Endothelial cell of umbilical vein (primary cell): ENCODE measurements around the gene ABCA1. TPM values are rescaled to one million over a fixed set of nuclear protein-coding genes. Genes with fewer than 3 reads are reported as not detected.

Source experiments
- BruUV-seq: library from RNA; stranded (reverse); fragments of 400-500 nt; replicated peaks from 2 replicates; lab custom pipeline; 2021; lab: Mats Ljungman, UMichigan
- CTCF ChIA-PET: fragments of 300-600, 350-600 bp; sonication (Branson Sonifier 250); formaldehyde crosslinking; loops from one replicate; lab custom pipeline; 2021; ENCODE audit warnings: antibody characterized with exemption, inconsistent platforms; lab: Charles Lee
- POLR2A ChIA-PET: fragments of 300-600, 350-600 bp; sonication (Branson Sonifier 250); formaldehyde crosslinking; loops from one replicate; lab custom pipeline; 2021; ENCODE audit warnings: antibody characterized with exemption, inconsistent platforms; lab: Charles Lee
- DNase-seq: peaks from one replicate; pipeline ENCODE4 v3.0.0-alpha.2; 2011; ENCODE audit warnings: low read depth, low spot score
- FAIRE-seq: peaks from 2 replicates; lab custom pipeline; 2011; peaks lifted over from hg19 to GRCh38; lab: Jason Lieb, UNC
- H2AFZ ChIP-seq: 2 replicates; pipeline ENCODE4 v1.6.0; 2012; ENCODE audit warnings: low read depth, low read length, control low read depth, inconsistent platforms
- H3K27ac ChIP-seq: 2 replicates; pipeline ENCODE4 v1.5.1; 2011; ENCODE audit warnings: low read depth, mild to moderate bottlenecking, control low read depth, low read length, moderate library complexity; ENCODE audit not compliant: insufficient read depth
- H3K27me3 ChIP-seq, 2 experiments: 2 replicates each; pipeline versions ENCODE4 v1.6.0 to v1.6.1; 2011; ENCODE audit warnings: low read length in 2 of 2, mixed read lengths in 1 of 2; ENCODE audit not compliant: control insufficient read depth in 2 of 2, insufficient read depth in 2 of 2
- H3K36me3 ChIP-seq, 2 experiments: 2 replicates in 1 of 2; 3 replicates in 1 of 2; pipeline ENCODE4 v1.5.1; 2011; ENCODE audit warnings: low read length in 2 of 2, mild to moderate bottlenecking in 1 of 2, moderate library complexity in 1 of 2; ENCODE audit not compliant: control insufficient read depth in 2 of 2, insufficient read depth in 2 of 2; ENCODE audit errors: extremely low read depth in 1 of 2
- H3K4me1 ChIP-seq: 3 replicates; pipeline ENCODE4 v1.5.1; 2011; ENCODE audit warnings: mild to moderate bottlenecking, low read length; ENCODE audit not compliant: control insufficient read depth, insufficient read depth; ENCODE audit errors: extremely low read depth
- H3K4me2 ChIP-seq: 2 replicates; pipeline ENCODE4 v1.6.1; 2011; ENCODE audit warnings: low read length, control low read depth, mixed read lengths; ENCODE audit not compliant: insufficient read depth
- H3K4me3 ChIP-seq, 3 experiments: fragments of 200-600 bp in 1 of 3; sonication (generic), shearing (Covaris generic) in 1 of 3; replicated peaks in 1 of 3; 2 replicates each; pipeline ENCODE4 v1.5.1; 2011 to 2016; ENCODE audit warnings: control low read depth in 3 of 3, low read length in 3 of 3, mild to moderate bottlenecking in 2 of 3, inconsistent platforms in 1 of 3, low read depth in 1 of 3, moderate library complexity in 1 of 3; ENCODE audit not compliant: insufficient read depth in 1 of 3
- H3K79me2 ChIP-seq: 2 replicates; pipeline ENCODE4 v1.6.0; 2012; ENCODE audit warnings: low read length, inconsistent platforms; ENCODE audit not compliant: control insufficient read depth, insufficient read depth
- H3K9ac ChIP-seq: replicated peaks from 2 replicates; pipeline ENCODE3; 2011; ENCODE audit warnings: low read length, control low read depth; ENCODE audit not compliant: insufficient read depth; ENCODE audit errors: extremely low read depth
- H3K9me1 ChIP-seq: replicated peaks from 3 replicates; pipeline ENCODE4 v1.6.0; 2011; ENCODE audit warnings: mild to moderate bottlenecking, low read length; ENCODE audit not compliant: control insufficient read depth, insufficient read depth; ENCODE audit errors: extremely low read depth
- H3K9me3 ChIP-seq: replicated peaks from 2 replicates; pipeline ENCODE4 v1.5.1; 2012; ENCODE audit warnings: low read length, inconsistent platforms; ENCODE audit not compliant: control insufficient read depth, insufficient read depth
- H4K20me1 ChIP-seq: replicated peaks from 2 replicates; pipeline ENCODE3; 2011; ENCODE audit warnings: mild to moderate bottlenecking, low read length; ENCODE audit not compliant: control insufficient read depth, insufficient read depth; ENCODE audit errors: extremely low read depth
- EZH2 ChIP-seq: IDR thresholded peaks from 2 replicates; pipeline ENCODE4 v1.6.1; 2012; ENCODE audit warnings: borderline replicate concordance, low read depth, mild to moderate bottlenecking, moderate library complexity, low read length, inconsistent platforms; ENCODE audit not compliant: severe bottlenecking
- FOS ChIP-seq: IDR thresholded peaks from 2 replicates; pipeline ENCODE4 v1.6.1; 2011; ENCODE audit warnings: mild to moderate bottlenecking, low read length, moderate library complexity, borderline replicate concordance; ENCODE audit not compliant: insufficient read depth
- GATA2 ChIP-seq: IDR thresholded peaks from 2 replicates; pipeline ENCODE4 v1.7.0; 2011; ENCODE audit warnings: low read depth, mild to moderate bottlenecking, moderate library complexity, mixed read lengths, low read length; ENCODE audit not compliant: insufficient read length, insufficient read depth
- JUN ChIP-seq: IDR thresholded peaks from 2 replicates; pipeline ENCODE4 v1.6.1; 2011; ENCODE audit warnings: borderline replicate concordance, low read depth; ENCODE audit not compliant: insufficient read length, insufficient read depth
- MYC ChIP-seq: IDR thresholded peaks from one replicate; pipeline ENCODE4 v1.6.1; 2011; ENCODE audit warnings: mild to moderate bottlenecking, low read depth, low read length
- POLR2A ChIP-seq: IDR thresholded peaks from 2 replicates; pipeline ENCODE4 v1.6.1; 2012; ENCODE audit warnings: low read depth, mild to moderate bottlenecking, control low read depth, low read length
- POLR2AphosphoS5 ChIP-seq: IDR thresholded peaks from 2 replicates; pipeline ENCODE4 v1.6.1; 2012; ENCODE audit warnings: low read depth, mild to moderate bottlenecking, control low read depth, low read length, moderate library complexity; ENCODE audit not compliant: insufficient read depth
- dilution Hi-C: fragments of 300-500 bp; cut with MboI; formaldehyde crosslinking; loops from one replicate; pipeline ENCODE4 v1.15.0; 2019; ENCODE audit warnings: low sequenced_read_pairs; ENCODE audit not compliant: extremely low pct_ligation_motif_present
- intact Hi-C: fragments of 100-400 bp; cut with micrococcal nuclease; formaldehyde crosslinking; loops from one replicate; pipeline ENCODE4 v1.10.0; 2022
- polyA plus RNA-seq, 4 experiments: library from polyadenylated mRNA; depleted of rRNA in 3 of 4; stranded (reverse) in 3 of 4; unstranded in 1 of 4; fragments of >200 nt; gene quantifications; 2 replicates each; pipeline versions ENCODE4 v1.2.1 to v1.2.3, GENCODE V29; 2011 to 2012; ENCODE audit warnings: missing spikeins in 1 of 4
- total RNA-seq: library from RNA; stranded (reverse); gene quantifications from 2 replicates; pipeline ENCODE4 v1.2.3, GENCODE V29; 2021
- TF ChIP-seq, protein P1 (sequence below): IDR thresholded peaks from 2 replicates; pipeline ENCODE4 v1.6.1; 2011; ENCODE audit not compliant: insufficient read depth, insufficient read length
- TF ChIP-seq, protein P2 (sequence below), 2 donors: IDR thresholded peaks; 1 replicate in 1 of 2; 2 replicates in 1 of 2; pipeline ENCODE4 v1.5.1; 2011; ENCODE audit warnings: low read length in 2 of 2, mild to moderate bottlenecking in 2 of 2, moderate library complexity in 2 of 2, control low read depth in 1 of 2, inconsistent platforms in 1 of 2, low read depth in 1 of 2; ENCODE audit not compliant: insufficient read depth in 1 of 2; ENCODE audit errors: extremely low read depth in 1 of 2

The ABCA1 gene
- total and polyA plus RNA-seq, 2 donors (not counting 3 experiments of a cell fraction or from before 2014, with no cell fraction given): 2.4 to 9.8 TPM

DNA sequence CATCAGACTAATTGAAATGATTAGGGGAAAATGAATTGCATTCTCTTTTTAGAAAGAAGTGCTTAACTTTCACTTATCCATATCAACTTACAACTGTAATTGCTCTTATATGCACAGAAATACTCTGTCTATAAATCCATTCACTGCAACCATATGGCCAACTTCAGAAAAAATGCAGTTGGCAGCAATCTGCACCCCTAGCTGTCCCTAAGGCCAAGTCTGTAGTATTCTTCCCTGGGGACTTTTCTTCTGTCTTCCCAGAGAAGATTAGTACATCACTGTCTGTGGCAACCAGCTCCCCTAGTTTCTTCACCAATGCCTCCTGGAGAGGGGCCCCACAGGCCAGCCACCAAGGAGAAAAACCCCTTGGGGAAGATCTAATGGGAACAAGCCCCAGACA is 45.4 kb downstream of the ABCA1 start:
- ChIA-PET CTCF (interaction anchor here (1.9 kb wide), 1 partner anchor 11 kb away, joined by 7 read pairs; no protein-coding TSS in a partner anchor), POLR2A (no interaction called here)
- H3K4me2 ChIP-seq: no peak overlapping the region
- no peak overlapping the region for H3K4me3 ChIP-seq
- H3K9me3 ChIP-seq: no peaks in the 10 kb centered on the region
- no peaks in the 10 kb centered on the region for H3K27me3 ChIP-seq
- TF ChIP-seq EZH2 (no peak), POLR2AphosphoS5 (no peak), POLR2A (no peak), JUN (no peak), MYC (no peak), FOS (no peak), GATA2 (no peak)
- TF ChIP-seq, protein P1, sequence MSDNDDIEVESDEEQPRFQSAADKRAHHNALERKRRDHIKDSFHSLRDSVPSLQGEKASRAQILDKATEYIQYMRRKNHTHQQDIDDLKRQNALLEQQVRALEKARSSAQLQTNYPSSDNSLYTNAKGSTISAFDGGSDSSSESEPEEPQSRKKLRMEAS: no peak
- TF ChIP-seq, protein P2, sequence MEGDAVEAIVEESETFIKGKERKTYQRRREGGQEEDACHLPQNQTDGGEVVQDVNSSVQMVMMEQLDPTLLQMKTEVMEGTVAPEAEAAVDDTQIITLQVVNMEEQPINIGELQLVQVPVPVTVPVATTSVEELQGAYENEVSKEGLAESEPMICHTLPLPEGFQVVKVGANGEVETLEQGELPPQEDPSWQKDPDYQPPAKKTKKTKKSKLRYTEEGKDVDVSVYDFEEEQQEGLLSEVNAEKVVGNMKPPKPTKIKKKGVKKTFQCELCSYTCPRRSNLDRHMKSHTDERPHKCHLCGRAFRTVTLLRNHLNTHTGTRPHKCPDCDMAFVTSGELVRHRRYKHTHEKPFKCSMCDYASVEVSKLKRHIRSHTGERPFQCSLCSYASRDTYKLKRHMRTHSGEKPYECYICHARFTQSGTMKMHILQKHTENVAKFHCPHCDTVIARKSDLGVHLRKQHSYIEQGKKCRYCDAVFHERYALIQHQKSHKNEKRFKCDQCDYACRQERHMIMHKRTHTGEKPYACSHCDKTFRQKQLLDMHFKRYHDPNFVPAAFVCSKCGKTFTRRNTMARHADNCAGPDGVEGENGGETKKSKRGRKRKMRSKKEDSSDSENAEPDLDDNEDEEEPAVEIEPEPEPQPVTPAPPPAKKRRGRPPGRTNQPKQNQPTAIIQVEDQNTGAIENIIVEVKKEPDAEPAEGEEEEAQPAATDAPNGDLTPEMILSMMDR (IDR thresholded peaks at IDR 0.05; ENCODE audit: extremely low read depth in 1 of 2, insufficient read depth in 1 of 2, low read depth in 1 of 2, low read length in 2 of 2): no peak
- H3K9me1 ChIP-seq: no peaks in the 10 kb centered on the region
- no peak for DNase-seq
- dilution Hi-C loops: no loop called here
- no peak overlapping the region for H2AFZ ChIP-seq
- no peak overlapping the region for H3K9ac ChIP-seq
- no TSS peak for BruUV-seq
- no peaks in the 10 kb centered on the region for H3K36me3 ChIP-seq
- intact Hi-C loops: no loop called here
- no peak for FAIRE-seq
- H3K27ac ChIP-seq: no peak overlapping the region
- no peaks in the 10 kb centered on the region for H3K79me2 ChIP-seq
- peaks cover 9% of the 10 kb centered on the region for H3K4me1 ChIP-seq
- H4K20me1 ChIP-seq: no peaks in the 10 kb centered on the region
